WTC11 (cell line): ENCODE measurements around the gene PRDM15. TPM values are rescaled to one million over a fixed set of nuclear protein-coding genes. Genes with fewer than 3 reads are reported as not detected.

ENCODE experiments used
- ATAC-seq: fragments of 200-7000 bp; cut with Tn5 transposase; 2 replicates; pipeline ENCODE4 v1.10.0; 2021; ENCODE audit warnings: mild to moderate bottlenecking, moderate library complexity
- CTCF ChIA-PET: fragments of 300-600 bp; sonication (Branson Sonifier 250); formaldehyde crosslinking; loops from one replicate; lab custom pipeline; 2021; ENCODE audit warnings: antibody characterized with exemption; lab: Charles Lee
- POLR2A ChIA-PET: fragments of 350-600 bp; sonication (Branson Sonifier 250); formaldehyde crosslinking; loops from one replicate; lab custom pipeline; 2021; ENCODE audit warnings: antibody characterized with exemption; lab: Charles Lee
- DNase-seq: peaks from one replicate; pipeline ENCODE4 v3.0.0; 2021; ENCODE audit warnings: low spot score
- H3K27ac Mint-ChIP-seq: 2 replicates; pipeline ENCODE4 v1.8.0; 2021; ENCODE audit warnings: mixed read lengths
- H3K27me3 Mint-ChIP-seq: 2 replicates; pipeline ENCODE4 v1.8.0; 2021; ENCODE audit warnings: low read depth, mild to moderate bottlenecking, moderate library complexity, mixed read lengths
- H3K36me3 Mint-ChIP-seq: 2 replicates; pipeline ENCODE4 v1.8.0; 2021; ENCODE audit warnings: mixed read lengths
- H3K4me1 Mint-ChIP-seq: 2 replicates; pipeline ENCODE4 v1.8.0; 2022; ENCODE audit warnings: mixed read lengths
- H3K4me3 Mint-ChIP-seq: 2 replicates; pipeline ENCODE4 v1.8.0; 2021; ENCODE audit warnings: mild to moderate bottlenecking, moderate library complexity, mixed read lengths
- H3K9me3 Mint-ChIP-seq: 2 replicates; pipeline ENCODE4 v1.8.0; 2021; ENCODE audit warnings: mixed read lengths
- ATF6 ChIP-seq: sonication (generic); formaldehyde crosslinking; IDR thresholded peaks from 2 replicates; pipeline ENCODE4 v1.8.1; 2023; ENCODE audit warnings: mild to moderate bottlenecking, missing genetic modification reagents
- CREB1 ChIP-seq: sonication (generic); formaldehyde crosslinking; IDR thresholded peaks from 2 replicates; pipeline ENCODE4 v1.8.0; 2023; ENCODE audit warnings: mild to moderate bottlenecking, missing genetic modification reagents
- CREM ChIP-seq: sonication (generic); formaldehyde crosslinking; IDR thresholded peaks from 2 replicates; pipeline ENCODE4 v1.8.1; 2022; ENCODE audit warnings: mild to moderate bottlenecking, missing genetic modification reagents, moderate library complexity
- ESRRA ChIP-seq: sonication (generic); formaldehyde crosslinking; IDR thresholded peaks from 2 replicates; pipeline ENCODE4 v1.8.1; 2022; ENCODE audit warnings: mild to moderate bottlenecking, missing genetic modification reagents, borderline replicate concordance
- ETV6 ChIP-seq: sonication (generic); formaldehyde crosslinking; IDR thresholded peaks from 2 replicates; pipeline ENCODE4 v1.8.1; 2022; ENCODE audit warnings: mild to moderate bottlenecking, missing genetic modification reagents
- FOXJ3 ChIP-seq: sonication (generic); formaldehyde crosslinking; IDR thresholded peaks from 2 replicates; pipeline ENCODE4 v1.9.0; 2021; ENCODE audit warnings: missing genetic modification reagents, mild to moderate bottlenecking, borderline replicate concordance
- FOXK1 ChIP-seq: sonication (generic); formaldehyde crosslinking; IDR thresholded peaks from 2 replicates; pipeline ENCODE4 v1.8.0; 2022; ENCODE audit warnings: mild to moderate bottlenecking, moderate library complexity, missing genetic modification reagents
- JAZF1 ChIP-seq: fragments of 250-450 bp; sonication (Bioruptor Pico); IDR thresholded peaks from 2 replicates; pipeline ENCODE4 v1.9.0; 2021; ENCODE audit warnings: moderate library complexity, mild to moderate bottlenecking, inconsistent platforms
- NR2C2 ChIP-seq: sonication (generic); formaldehyde crosslinking; IDR thresholded peaks from 2 replicates; pipeline ENCODE4 v1.8.0; 2022; ENCODE audit warnings: mild to moderate bottlenecking, missing genetic modification reagents
- OVOL2 ChIP-seq: fragments of 250-450 bp; sonication (Bioruptor Pico); IDR thresholded peaks from 2 replicates; pipeline ENCODE4 v1.9.0; 2021; ENCODE audit warnings: mild to moderate bottlenecking, borderline replicate concordance
- RORB ChIP-seq: fragments of 250-450 bp; sonication (Bioruptor Pico); IDR thresholded peaks from 2 replicates; pipeline ENCODE4 v1.9.0; 2021; ENCODE audit warnings: mild to moderate bottlenecking
- SMAD3 ChIP-seq: sonication (generic); formaldehyde crosslinking; IDR thresholded peaks from 2 replicates; pipeline ENCODE4 v1.8.0; 2022; ENCODE audit warnings: missing genetic modification reagents, mild to moderate bottlenecking, borderline replicate concordance
- ZMAT4 ChIP-seq: fragments of 250-450 bp; sonication (Bioruptor Pico); IDR thresholded peaks from 2 replicates; pipeline ENCODE4 v1.9.0; 2021; ENCODE audit warnings: mild to moderate bottlenecking
- ZNF121 ChIP-seq: sonication (generic); formaldehyde crosslinking; IDR thresholded peaks from 2 replicates; pipeline ENCODE4 v1.8.0; 2023; ENCODE audit warnings: missing genetic modification reagents
- ZNF219 ChIP-seq: sonication (generic); formaldehyde crosslinking; IDR thresholded peaks from 2 replicates; pipeline ENCODE4 v1.8.0; 2023; ENCODE audit warnings: missing genetic modification reagents, mild to moderate bottlenecking, borderline replicate concordance
- total RNA-seq: library from RNA; stranded (reverse); gene quantifications from 3 replicates; pipeline ENCODE4 v1.2.3, GENCODE V29; 2021
- TF ChIP-seq, protein P1 (sequence below): sonication (generic); formaldehyde crosslinking; IDR thresholded peaks from 2 replicates; pipeline ENCODE4 v1.8.0; 2023; ENCODE audit warnings: missing genetic modification reagents
- TF ChIP-seq, protein P2 (sequence below): fragments of 250-450 bp; sonication (Bioruptor Pico); IDR thresholded peaks from 2 replicates; pipeline ENCODE4 v1.8.0; 2021; ENCODE audit warnings: mild to moderate bottlenecking
- TF ChIP-seq, protein P3 (sequence below): sonication (generic); formaldehyde crosslinking; IDR thresholded peaks from 2 replicates; pipeline ENCODE4 v1.8.1; 2022; ENCODE audit warnings: mild to moderate bottlenecking, moderate library complexity, missing genetic modification reagents
- TF ChIP-seq, protein P4 (sequence below): fragments of 250-450 bp; sonication (Bioruptor Pico); conservative IDR thresholded peaks from 2 replicates; pipeline ENCODE4 v1.9.0; 2021; ENCODE audit warnings: mild to moderate bottlenecking
- TF ChIP-seq, protein P5 (sequence below): sonication (generic); formaldehyde crosslinking; IDR thresholded peaks from 2 replicates; pipeline ENCODE4 v1.8.0; 2022; ENCODE audit warnings: missing genetic modification reagents

Gene PRDM15
- total RNA-seq, 1 experiment from 2014 or later = 12.9 TPM

GRCh38 chr21:41848533-41848932 is 30.6 kb downstream of the PRDM15 start:
- Mint-ChIP-seq H3K36me3 (peaks cover 2% of the 10 kb centered on the region; the same call in 1 of the 2 replicates), H3K9me3 (no peaks in the 10 kb centered on the region), H3K27ac (no peak overlapping the region), H3K4me1 (peaks cover 14% of the 10 kb centered on the region), H3K27me3 (no peaks in the 10 kb centered on the region), H3K4me3 (no peak overlapping the region)
- ChIA-PET CTCF (interaction anchor here (0.6 to 4.9 kb wide), 4 partner anchors 8 to 236 kb away, joined by 3 to 30 read pairs (median 4); no protein-coding TSS in a partner anchor), POLR2A (no interaction called here)
- DNase-seq (no peak), ATAC-seq (no peak)
- TF ChIP-seq, protein P1, sequence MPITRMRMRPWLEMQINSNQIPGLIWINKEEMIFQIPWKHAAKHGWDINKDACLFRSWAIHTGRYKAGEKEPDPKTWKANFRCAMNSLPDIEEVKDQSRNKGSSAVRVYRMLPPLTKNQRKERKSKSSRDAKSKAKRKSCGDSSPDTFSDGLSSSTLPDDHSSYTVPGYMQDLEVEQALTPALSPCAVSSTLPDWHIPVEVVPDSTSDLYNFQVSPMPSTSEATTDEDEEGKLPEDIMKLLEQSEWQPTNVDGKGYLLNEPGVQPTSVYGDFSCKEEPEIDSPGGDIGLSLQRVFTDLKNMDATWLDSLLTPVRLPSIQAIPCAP = no peak
- no peak for TF ChIP-seq ZNF121 (CRISPR knock-in tag)
- TF ChIP-seq, protein P2, sequence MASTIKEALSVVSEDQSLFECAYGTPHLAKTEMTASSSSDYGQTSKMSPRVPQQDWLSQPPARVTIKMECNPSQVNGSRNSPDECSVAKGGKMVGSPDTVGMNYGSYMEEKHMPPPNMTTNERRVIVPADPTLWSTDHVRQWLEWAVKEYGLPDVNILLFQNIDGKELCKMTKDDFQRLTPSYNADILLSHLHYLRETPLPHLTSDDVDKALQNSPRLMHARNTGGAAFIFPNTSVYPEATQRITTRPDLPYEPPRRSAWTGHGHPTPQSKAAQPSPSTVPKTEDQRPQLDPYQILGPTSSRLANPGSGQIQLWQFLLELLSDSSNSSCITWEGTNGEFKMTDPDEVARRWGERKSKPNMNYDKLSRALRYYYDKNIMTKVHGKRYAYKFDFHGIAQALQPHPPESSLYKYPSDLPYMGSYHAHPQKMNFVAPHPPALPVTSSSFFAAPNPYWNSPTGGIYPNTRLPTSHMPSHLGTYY = no peak
- no peak for TF ChIP-seq FOXK1 (CRISPR knock-in tag)
- TF ChIP-seq ZMAT4 (CRISPR knock-in tag) = no peak
- TF ChIP-seq ATF6 (CRISPR knock-in tag) = no peak
- no peak for TF ChIP-seq RORB (CRISPR knock-in tag)
- TF ChIP-seq JAZF1 (CRISPR knock-in tag) = no peak

DNA sequence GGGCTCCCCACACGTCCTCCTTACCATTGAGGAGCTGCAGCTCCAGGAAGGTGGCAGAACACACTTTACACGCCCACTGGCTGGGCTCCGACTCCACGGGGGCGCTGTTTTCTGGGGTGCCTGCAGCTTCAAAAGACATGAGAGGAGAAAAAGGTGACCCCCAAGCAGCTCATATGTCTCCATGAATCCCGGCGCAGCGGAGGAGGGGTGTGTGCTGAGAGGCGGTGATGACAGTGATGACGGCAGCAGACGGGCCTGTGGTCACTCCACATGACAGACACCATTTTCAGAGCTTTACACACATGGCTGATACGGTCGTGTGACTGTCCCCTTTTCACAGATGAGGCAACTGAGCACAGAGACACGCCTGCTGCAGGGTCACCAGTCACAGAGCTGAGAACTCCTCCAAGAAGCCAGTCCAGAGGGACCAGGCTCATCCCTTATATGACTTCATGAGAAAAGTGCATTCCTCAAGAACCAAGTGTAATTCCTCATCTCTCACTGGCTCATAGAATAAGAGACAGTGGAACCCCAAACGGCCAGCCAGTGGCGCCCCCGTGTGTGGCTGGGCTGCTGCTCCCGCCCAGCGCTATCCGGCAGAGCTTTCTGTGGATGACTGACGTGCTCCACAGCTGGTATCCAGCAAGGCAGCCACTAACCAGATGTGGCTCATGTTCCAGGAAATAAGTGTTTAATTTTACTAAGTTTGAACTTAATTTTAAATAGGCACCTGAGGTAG is 31.9 kb downstream of the PRDM15 start:
- no peak overlapping the region for H3K27ac Mint-ChIP-seq
- CTCF ChIA-PET = interaction anchor here (0.7 to 4.9 kb wide), 11 partner anchors 10 to 270 kb away, joined by 3 to 31 read pairs (median 4); no protein-coding TSS in a partner anchor
- H3K9me3 Mint-ChIP-seq = no peaks in the 10 kb centered on the region
- DNase-seq = peak; percentile 52
- H3K27me3 Mint-ChIP-seq = no peaks in the 10 kb centered on the region
- no peak overlapping the region for H3K4me3 Mint-ChIP-seq
- peaks cover 3% of the 10 kb centered on the region; the same call in 1 of the 2 replicates for H3K36me3 Mint-ChIP-seq
- TF ChIP-seq FOXK1 (CRISPR knock-in tag) (no peak), FOXJ3 (CRISPR knock-in tag) (no peak), CREM (no peak), ETV6 (no peak), SMAD3 (no peak), OVOL2 (CRISPR knock-in tag) (no peak), NR2C2 (CRISPR knock-in tag) (no peak), ESRRA (CRISPR knock-in tag) (no peak), ZNF219 (no peak), CREB1 (CRISPR knock-in tag) (no peak)
- TF ChIP-seq, protein P3, sequence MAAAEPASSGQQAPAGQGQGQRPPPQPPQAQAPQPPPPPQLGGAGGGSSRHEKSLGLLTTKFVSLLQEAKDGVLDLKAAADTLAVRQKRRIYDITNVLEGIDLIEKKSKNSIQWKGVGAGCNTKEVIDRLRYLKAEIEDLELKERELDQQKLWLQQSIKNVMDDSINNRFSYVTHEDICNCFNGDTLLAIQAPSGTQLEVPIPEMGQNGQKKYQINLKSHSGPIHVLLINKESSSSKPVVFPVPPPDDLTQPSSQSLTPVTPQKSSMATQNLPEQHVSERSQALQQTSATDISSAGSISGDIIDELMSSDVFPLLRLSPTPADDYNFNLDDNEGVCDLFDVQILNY (CRISPR knock-in tag) = no peak
- TF ChIP-seq, protein P4, sequence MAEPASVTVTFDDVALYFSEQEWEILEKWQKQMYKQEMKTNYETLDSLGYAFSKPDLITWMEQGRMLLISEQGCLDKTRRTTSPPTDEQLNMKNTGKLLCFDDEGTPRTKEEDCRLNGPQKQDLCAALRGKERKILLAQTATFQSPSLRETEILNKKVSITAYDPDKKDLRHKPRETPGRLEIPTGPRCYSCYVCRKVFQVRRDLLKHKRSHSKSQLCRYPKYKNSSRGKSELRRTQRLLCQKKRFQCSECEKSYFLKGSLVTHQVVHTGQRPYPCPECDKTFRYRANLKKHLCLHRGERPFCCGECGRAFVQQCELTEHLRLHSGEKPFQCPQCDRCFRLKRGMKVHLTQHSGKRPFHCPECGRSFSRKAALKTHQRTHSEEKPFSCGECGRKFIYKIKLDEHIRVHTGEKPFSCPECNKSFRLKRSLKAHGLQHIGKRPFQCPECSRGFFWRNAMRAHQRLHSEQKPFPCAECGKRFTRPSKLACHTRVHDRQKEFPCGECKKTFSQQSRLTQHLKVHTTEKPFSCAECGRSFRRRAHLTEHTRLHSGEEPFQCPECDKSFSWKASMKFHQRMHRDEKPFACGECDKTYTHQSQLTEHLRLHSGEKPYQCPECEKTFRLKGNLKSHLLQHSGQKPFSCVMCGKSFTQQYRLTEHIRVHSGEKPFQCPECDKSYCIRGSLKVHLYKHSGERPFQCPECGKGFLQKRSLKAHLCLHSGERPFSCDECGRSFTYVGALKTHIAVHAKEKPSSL = no peak
- TF ChIP-seq, protein P5, sequence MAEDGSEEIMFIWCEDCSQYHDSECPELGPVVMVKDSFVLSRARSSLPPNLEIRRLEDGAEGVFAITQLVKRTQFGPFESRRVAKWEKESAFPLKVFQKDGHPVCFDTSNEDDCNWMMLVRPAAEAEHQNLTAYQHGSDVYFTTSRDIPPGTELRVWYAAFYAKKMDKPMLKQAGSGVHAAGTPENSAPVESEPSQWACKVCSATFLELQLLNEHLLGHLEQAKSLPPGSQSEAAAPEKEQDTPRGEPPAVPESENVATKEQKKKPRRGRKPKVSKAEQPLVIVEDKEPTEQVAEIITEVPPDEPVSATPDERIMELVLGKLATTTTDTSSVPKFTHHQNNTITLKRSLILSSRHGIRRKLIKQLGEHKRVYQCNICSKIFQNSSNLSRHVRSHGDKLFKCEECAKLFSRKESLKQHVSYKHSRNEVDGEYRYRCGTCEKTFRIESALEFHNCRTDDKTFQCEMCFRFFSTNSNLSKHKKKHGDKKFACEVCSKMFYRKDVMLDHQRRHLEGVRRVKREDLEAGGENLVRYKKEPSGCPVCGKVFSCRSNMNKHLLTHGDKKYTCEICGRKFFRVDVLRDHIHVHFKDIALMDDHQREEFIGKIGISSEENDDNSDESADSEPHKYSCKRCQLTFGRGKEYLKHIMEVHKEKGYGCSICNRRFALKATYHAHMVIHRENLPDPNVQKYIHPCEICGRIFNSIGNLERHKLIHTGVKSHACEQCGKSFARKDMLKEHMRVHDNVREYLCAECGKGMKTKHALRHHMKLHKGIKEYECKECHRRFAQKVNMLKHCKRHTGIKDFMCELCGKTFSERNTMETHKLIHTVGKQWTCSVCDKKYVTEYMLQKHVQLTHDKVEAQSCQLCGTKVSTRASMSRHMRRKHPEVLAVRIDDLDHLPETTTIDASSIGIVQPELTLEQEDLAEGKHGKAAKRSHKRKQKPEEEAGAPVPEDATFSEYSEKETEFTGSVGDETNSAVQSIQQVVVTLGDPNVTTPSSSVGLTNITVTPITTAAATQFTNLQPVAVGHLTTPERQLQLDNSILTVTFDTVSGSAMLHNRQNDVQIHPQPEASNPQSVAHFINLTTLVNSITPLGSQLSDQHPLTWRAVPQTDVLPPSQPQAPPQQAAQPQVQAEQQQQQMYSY (CRISPR knock-in tag) = no peak
- ATAC-seq = peak; percentile 76
- peaks cover 15% of the 10 kb centered on the region for H3K4me1 Mint-ChIP-seq
- POLR2A ChIA-PET = no interaction called here
